PC-9 (cell line): ENCODE results near the gene SLC66A2.

Experiments
- CTCF ChIP-seq: fragments of 200-600 bp; sonication (generic); conservative IDR thresholded peaks from 2 replicates; pipeline ENCODE4 v1.6.1; 2017; ENCODE audit warnings: mixed run types, antibody characterized with exemption, mild to moderate bottlenecking, moderate library complexity
- EZH2 ChIP-seq: fragments of 200-600 bp; sonication (generic); IDR thresholded peaks from 2 replicates; pipeline ENCODE4 v1.8.0; 2017; ENCODE audit warnings: antibody characterized with exemption, low read depth

- no peak for TF ChIP-seq CTCF
- no peak for TF ChIP-seq EZH2
Measured at GRCh38 chr18:79975985-79976680, 24.7 kb upstream of the SLC66A2 start.
